ENCODE data around the gene TUBB.

GRCh38 chr6:30689022-30689865, 30.9 kb upstream of the TUBB start:
- TF ChIP-seq CTCF (IDR thresholded peaks at IDR 0.05; ENCODE audit: poor library complexity) (no peak), EZH2phosphoT487 (IDR thresholded peaks at IDR 0.05; ENCODE audit: low read depth, severe bottlenecking, unreplicated experiment) (no peak), EZH2 (IDR thresholded peaks at IDR 0.05; ENCODE audit: borderline replicate concordance) (no peak)
